Measurements from ENCODE around the gene THAP11.
"Not testable (repeated sequence)": the region's sequence is repeated elsewhere in the genome, so short reads cannot be mapped to it uniquely, and the experiment has no call there.

THAP11 gene

DNA sequence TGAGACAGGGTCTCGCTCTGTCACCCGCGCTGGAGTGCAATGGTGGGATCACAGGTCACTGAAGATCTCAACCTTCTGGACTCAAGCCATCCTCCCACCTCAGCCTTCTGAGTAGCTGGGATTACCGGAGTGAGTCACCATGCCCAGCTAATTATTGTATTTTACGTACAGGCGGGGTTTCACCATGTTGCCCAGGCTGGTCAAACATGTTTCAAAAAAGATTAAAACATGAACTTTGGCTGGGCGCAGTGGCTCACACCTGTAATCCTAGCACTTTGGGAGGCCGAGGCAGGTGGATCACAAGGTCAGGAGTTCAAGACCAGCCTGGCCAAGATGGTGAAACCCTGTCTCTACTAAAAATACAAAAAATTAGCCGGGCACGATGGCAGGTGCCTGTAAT, 4.9 kb upstream of the THAP11 start:
- not testable (repeated sequence) for DNase-seq (ENCODE audit: low spot score)

DNA sequence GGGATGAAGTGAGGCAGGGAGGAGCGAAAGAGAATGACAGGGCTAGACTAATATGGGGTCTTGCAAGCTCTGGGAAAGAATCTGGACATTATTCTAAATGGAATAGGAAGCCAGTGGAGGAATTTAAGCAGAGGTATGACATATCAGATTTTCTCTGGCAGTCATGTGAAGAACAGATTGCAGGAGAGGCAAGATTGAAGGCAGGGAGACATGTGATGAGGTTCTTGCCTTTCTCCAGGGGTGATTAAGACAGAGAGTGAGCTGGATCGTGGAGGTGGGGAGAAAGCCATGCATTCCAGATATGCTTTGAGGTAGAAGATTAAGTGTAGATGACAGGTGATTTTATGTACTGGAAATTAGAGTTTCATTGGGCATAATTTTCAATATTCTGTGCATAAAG, 4.3 kb upstream of the THAP11 start:
- peak; percentile 32 for DNase-seq (ENCODE audit: low spot score)

DNA sequence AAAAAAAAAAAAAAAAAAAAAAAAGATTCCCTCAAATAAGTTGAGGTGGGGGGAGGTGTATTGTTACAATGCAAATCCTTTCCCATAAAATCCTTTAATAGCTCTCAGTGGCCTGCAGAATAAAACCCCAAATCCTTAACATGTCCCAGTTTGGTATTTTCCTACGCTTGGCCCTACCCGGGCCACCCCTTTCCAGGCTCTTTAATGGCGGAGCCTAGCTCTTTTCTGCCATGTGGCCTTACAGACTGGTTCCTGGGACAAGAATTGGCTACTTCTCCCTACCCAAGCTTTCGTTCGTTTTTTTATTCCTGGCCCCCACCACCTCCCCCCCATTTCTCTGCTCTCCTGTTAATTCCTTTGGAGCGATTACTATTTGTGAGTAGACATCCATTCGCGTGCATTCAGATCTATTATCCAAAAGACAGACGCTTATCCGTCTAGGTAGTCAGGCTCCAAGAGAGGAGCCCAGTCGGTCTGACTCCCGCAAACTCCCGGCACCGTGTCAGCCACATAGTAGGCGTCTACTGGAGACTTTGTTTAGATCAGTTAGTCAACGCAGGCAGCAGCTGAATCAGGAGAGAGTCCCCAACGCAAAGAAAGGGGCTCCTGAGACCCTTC, 813 bp upstream of the THAP11 start:
- no peak for DNase-seq (ENCODE audit: low spot score)

DNA sequence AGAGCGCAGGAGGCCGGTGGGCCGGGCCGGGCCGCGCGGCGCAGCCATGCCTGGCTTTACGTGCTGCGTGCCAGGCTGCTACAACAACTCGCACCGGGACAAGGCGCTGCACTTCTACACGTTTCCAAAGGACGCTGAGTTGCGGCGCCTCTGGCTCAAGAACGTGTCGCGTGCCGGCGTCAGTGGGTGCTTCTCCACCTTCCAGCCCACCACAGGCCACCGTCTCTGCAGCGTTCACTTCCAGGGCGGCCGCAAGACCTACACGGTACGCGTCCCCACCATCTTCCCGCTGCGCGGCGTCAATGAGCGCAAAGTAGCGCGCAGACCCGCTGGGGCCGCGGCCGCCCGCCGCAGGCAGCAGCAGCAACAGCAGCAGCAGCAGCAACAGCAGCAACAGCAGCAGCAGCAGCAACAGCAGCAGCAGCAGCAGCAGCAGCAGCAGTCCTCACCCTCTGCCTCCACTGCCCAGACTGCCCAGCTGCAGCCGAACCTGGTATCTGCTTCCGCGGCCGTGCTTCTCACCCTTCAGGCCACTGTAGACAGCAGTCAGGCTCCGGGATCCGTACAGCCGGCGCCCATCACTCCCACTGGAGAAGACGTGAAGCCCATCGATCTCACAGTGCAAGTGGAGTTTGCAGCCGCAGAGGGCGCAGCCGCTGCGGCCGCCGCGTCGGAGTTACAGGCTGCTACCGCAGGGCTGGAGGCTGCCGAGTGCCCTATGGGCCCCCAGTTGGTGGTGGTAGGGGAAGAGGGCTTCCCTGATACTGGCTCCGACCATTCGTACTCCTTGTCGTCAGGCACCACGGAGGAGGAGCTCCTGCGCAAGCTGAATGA, 606 bp downstream of the THAP11 start:
- DNase-seq (ENCODE audit: low spot score): peak; percentile 52

DNA sequence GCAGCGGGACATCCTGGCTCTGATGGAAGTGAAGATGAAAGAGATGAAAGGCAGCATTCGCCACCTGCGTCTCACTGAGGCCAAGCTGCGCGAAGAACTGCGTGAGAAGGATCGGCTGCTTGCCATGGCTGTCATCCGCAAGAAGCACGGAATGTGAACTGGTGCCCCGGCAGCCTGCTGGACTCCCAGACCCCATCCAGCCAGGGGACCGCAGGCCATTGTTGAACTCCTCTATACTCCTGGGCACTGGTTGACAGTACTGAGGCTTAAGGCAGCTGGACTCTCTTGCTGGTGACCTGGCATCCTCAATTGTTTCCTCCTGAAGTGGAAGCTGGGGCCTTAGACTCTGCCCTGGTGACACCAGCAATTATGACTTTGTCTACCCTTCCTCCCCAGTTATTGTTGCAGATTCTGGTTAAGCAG, 1.2 kb downstream of the THAP11 start:
- no peak for DNase-seq (ENCODE audit: low spot score)

DNA sequence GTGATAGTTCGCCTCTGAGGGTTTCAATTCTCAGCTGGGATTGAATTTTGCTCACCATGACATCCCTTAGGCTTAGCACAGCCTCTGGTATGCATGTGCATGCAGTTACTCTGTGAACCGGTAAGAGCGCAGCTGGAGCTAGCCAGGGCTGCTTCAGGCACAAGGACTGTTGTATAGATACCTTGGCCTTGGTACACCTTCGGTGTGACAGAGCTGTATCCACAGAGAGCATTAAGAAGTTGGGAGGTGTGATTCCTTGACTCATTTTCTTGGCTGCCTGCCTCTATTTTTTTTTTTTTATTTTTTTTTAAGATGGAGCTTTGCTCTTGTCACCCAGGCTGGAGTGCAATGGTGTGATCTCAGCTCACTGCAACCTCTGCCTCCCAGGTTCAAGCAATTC, 2.4 kb downstream of the THAP11 start:
- DNase-seq (ENCODE audit: low spot score): peak; percentile 78

DNA sequence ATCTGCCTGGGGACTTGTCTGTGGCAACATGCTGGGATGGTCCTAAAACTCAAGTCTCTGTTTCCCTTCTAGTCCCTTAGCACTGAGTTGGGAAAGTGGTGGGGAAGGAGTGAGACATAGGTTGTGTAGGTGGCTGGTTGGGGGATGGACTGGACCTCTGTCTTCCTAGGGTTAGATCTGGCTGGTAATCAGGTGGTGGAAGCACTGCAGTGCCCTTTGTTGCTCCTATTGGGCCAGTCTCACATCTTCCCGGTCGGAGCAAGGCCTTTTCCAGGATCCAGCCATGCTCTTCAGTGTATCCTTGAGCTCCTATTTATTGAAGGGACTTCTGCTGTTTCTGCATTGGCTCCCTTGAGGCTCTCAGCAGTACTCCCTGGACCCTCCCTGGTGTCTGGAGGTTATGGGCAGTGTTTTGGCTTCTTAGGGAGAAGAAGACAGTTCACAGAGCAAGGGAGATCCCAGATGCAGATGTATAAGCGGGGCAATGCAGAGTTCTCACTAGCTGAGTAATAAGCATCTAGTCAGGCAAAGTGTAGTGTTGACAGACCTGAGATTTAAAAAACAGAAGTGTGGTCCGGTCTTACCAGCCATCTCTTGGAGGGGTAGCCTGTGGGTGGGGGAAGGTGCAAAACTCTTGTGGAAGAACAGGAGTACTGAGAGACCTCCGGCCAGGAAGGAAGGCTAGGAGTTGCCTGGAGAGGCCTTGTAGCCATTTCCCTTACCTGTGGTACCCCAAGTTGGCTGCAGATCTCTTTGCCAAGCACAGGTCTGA, 3.4 kb downstream of the THAP11 start:
- DNase-seq (ENCODE audit: low spot score): no peak

DNA sequence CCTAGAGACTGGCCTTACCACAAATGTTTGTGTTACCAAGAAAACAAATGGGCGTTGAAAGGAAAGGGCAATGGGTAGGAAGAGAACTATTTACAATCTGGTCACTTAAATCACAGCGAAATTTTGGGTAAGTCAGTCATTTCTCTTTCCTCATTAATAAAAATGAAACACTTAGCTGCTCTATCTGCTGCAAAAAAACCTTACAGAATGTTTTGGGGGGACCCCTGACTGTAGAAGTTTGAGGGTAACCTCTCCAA, 3.9 kb downstream of the THAP11 start:
- DNase-seq (ENCODE audit: low spot score): no peak

DNA sequence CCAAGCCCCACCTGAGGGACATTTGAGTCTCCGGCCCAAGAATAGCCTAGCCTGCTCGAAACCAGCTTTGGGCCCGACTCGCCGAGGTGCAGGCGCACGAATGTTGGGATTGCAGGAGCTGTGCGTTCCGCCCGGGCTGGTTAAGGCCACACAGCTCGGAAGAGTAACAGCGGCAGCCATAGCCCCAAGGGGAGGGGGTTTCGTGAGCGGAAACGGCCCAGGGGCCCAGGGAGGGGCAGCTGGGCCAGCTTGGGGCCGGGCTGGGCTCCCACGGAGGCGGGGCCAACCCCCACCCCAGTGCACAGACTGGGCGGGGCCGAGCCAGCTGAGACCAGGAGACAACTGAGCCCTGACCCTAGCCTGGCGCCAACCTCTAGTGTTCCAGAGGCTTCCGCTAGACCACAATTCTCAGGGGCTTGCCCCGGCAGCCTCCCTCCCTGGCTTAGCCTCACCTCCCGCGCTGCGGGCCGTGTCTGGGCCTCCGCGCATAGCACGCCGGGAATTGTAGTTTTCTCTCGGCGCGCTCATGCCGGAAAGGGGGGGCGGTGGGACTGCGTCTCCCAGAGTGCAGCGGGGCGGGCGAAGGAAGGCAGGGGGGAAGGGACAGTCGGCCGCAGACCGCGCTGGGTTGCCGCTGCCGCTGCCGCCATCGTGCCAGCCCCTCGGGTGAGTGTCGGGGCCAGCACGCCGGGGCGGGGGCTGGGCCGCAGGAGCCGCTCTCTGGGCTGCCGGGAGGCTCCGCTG, 4.4 kb downstream of the THAP11 start, which contains the start of gene NUTF2:
Gene NUTF2 (plus strand): TSS at position 614 of the 744 bp plus-strand sequence. CDS start 18,198 bp downstream, outside the sequence.
- peak; percentile 96 for DNase-seq (ENCODE audit: low spot score)

DNA sequence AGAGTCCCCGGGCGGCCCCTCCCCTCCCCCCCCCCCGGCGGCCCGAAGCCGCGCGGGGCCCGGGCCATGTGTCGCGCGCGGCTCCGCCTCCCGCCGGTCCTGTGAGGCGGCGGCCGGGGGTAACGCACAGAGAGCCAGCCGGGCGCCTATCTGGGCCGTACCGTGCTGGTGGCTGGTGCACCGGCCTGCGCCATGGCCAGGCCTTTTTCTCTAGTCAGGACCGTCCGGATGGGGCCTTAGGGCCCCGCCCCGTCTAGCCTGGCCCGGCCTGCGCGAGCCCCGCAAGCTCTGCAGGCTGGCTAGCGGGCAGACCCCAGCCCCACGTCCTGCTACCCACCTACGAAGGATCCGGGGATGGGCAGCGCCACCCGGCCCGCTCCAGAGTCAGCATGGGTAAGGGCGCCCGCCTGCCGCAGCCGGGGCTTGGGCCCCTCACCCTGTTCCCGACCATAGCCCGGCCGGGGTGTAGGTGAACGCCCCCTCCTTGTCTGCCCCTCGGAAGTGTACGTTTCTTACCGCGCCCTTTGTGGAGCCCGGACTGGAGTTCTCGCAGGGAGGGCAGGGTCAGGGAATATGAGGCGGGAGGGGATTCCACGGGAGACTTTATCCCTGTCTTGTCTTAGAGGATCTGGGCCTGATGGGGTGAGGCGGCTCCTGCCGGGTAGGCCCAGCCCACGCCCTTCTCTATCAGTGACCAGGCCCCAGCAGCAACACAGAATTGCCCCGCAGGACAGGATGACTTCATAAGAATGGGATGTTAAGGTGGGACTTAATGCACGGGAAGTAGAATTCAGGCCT, 5.1 kb downstream of the THAP11 start, which contains the start of gene CENPT:
Gene CENPT (minus strand): TSS at position 630 of the 798 bp plus-strand sequence. CDS start 13,834 bp downstream, outside the sequence.
- DNase-seq (ENCODE audit: low spot score): peak; percentile 90

DNA sequence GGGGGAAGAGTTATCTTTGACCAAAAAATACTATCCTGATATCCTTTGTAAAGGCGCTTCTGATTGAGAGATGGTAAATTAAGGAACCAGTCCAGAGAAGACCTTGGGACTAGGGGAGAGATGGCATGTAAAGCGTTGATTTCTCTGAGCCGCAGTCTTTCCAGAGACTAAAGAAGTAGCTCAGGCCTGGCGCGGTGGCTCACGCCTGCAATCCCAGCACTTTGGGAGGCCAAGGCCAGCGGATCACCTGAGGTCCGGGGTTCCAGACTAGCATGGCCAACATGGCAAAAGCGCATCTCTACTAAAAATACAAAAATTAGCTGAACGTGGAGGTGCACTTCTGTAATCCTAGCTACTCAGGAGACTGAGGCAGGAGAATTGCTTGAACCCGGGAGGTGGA, 6.0 kb downstream of the THAP11 start:
- no peak for DNase-seq (ENCODE audit: low spot score)

DNA sequence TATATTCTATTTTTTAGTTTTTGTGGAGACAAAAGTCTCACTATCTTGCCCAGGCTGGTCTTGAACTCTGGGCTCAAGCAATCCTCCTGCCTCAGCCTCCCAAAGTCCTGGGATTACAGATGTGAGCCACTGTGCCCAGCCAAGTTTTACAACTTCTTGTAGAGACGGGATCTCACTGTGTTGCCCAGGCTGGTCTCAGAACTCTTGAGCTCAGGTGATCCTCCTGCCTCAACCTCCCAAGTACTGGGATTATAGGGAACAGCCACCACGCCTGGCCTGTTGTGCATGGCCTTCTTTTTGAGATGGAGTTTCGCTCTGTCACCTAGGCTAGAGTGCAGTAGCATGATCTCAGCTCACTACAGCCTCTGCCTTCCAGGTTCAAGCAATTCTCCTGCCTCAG, 11.6 kb downstream of the THAP11 start:
- no peak for DNase-seq (ENCODE audit: low spot score)

DNA sequence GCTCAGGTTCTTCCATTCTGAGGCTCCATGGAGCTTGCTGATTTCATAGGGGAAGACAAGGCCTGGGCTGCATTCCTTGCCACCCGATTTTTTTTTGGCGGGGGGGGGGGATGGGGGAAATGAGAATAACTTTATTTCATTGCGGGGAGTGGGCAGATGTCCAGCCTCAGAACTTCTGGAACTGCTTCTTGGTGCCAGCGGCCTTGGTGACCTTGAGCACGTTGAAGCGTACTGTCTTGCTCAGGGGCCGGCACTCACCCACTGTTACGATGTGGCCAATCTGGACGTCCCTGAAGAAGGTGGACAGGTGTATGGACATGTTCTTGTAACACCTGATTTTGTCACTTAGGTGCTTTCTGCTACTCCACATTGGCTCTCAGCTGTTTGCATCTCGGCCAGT, 13.7 kb downstream of the THAP11 start:
- no peak for DNase-seq (ENCODE audit: low spot score)

DNA sequence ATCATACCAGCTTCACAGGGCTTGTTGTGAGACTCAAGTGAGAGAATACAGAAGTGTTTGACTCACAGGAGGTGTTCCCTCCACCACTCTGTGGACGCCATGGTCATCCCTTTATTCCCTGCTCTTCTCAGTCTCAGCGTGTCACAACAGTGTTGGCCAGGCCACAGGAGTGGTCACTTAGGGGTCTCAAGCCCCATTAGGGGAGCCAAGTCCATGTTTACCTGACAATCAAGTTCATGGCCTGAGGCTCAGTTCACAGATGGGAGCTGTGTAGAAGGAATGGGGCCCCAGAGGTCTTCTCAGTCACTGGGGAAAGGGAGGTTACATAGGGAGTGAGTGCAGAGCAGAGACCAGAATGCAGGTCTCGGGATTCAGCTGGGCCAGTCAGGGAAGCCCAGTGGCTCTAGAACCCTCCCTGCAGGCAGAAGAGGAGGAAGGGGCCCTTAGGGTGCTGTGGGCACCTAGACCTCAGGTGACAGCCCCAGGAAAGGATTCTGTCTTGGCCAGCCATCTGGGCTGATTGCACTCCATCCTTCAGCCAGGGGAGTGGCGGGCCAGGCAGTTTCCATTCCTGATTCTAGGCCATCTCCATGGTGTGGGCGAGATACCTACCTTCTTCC, 14.9 kb downstream of the THAP11 start:
- DNase-seq (ENCODE audit: low spot score): no peak

DNA sequence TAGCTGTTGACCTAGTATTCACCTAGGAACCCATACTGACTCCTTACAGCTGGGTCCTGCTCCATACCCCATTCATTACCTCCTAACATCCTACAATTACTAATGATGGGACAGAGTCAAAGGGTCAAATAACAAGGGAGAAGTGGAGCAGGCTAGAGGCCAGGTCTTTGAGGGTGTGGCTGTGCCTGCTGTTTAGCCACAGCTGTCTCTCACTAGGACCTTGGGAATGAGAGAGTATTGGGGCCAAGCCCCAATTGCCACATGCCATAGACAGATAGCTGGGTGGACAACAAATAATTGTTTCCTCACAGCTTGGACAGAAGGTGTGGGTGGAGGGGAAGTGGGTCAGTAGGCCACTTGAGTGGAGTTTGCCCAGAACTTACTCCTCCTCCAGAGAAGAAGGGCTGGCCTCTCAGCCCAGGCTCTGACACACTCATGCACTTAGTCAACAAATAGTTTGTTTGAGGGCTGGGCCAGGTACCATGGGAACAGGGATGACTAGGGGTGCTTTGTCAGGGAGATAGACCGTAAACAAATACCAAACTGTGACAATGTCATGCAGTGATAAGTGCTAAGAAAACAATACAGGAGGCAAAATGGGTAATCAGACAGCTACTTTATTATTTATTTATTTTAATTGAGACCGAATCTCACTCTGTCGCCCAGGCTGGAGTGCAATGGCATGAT, 15.6 kb downstream of the THAP11 start:
- peak; percentile 99 for DNase-seq (ENCODE audit: low spot score)

DNA sequence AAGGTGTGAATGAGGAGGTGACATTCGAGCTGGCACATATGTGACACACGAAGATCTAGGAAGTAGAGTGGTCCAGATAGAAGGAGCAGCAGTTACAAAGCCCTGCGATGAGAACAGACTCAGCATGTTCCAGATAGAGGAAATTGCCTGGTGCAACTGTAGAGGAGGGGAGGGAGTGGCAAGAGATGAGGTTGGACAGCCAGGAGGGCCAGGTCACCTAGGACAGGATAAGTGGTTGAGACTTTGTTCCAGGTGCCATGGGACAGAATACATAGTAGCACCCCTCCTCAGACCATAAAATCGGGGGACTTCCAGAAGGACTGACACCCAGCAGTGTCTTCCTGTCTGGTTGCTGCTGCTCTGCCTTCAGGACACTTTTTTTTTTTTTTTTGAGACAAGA, 16.4 kb downstream of the THAP11 start:
- no peak for DNase-seq (ENCODE audit: low spot score)

DNA sequence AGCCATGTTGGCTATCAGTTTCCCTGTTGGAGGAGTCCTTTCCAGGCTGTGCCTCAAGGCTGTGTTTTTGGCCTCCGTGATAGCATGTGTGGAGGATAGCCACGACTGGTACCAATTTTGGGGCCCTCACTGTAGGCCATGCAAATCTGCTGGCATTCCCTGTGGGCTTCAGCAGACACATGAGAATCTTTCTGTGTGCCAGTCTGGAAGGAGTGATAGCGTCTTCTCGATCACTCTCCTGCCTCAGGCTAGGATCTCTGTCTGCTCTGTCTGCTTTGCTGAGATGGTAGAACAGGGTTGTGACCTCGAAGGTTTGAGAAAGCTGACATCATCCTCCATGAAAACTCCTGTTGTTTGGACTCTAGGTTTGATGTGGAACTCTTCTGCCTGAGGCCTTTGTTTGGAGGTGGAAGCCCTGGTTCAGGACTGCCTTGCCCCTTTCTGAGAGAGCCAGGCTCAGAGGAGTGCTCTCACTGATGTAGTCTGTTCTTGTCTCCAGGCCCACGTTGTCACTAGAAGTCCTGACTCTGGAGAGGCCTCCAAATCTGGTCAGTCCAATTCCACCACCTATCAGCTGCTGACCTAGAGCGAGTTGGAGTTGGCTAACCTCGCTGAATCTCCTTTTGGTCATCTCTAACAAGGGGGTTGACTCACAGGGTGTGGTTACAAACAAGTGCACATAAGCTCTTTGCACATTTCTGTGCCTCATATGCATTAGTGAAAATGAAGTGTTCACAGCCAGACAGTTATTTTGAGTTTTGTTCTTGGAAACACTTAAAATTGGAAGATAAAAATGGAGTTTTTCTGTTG, 18.7 kb downstream of the THAP11 start:
- DNase-seq (ENCODE audit: low spot score): peak; percentile 47

DNA sequence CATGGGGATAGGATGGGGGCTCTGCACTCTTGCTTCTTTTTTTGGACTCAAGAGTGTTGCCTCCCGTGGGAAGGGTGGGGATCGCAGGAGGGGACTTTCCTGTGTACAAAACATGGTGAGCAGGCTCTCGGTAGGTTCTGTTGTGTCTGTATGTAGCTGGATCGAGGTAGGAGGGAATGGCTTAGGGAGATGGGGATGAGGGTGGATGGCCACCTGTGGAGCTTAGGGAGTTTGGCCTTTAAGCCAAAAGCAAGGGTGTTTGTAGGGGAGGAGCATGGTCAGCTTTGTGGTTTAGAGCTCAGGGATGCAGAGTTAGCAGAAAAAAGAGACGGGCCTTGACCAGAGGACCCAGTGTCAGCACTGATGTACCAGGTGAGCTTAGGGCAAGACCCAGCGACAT, 19.8 kb downstream of the THAP11 start:
- no peak for DNase-seq (ENCODE audit: low spot score)
